GM19372 (cell line): Measurements from ENCODE around the gene STX3.

ENCODE experiments used
- ATAC-seq: cut with Tn5 transposase; IDR thresholded peaks from one replicate; pipeline ENCODE4 v1.9.1; 2021; ENCODE audit warnings: mild to moderate bottlenecking, low read depth, moderate library complexity; ENCODE audit not compliant: unreplicated experiment

Gene STX3

DNA sequence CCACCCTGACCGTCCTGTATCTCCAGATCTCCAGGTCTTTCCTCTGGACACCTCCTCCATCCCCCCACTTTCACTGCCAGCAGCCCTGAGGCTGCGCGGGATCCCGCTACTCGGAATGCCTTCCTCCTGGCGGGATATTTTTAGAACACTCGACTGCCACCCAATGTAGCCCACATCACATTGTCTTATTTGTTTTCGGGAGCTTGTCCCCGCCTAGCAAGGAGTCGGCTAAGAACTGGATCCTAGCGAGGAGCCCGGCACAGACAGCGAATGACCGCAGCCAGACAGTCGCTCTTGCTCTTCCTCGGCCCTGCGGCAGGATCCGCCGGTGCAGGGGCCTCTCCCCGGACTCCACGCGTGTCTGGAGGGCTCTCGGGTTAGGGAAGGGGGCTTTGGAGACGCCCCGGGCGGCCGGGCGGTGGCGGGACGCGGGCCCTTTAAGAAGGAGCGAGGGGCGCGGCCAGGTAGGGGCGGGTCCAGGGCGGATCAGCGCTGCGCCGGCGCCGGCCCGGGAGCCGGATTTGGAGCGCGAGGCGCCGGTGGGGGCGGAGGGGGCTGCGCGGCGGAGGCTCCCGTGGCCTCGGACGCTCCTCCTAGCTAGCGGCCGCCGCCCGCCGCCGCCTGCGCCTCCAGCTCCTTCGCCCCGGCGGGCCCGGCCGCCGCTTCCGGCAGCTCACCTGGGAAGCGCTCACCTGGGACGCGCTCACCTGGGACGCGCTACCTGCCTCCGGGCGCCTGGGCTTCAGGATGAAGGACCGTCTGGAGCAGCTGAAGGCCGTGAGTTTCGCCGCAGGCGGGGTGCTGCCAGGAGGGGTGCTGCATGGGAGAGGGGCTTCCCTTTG is at the start of gene STX3:
STX3 (plus strand) TSS at position 518 of the 842 bp plus-strand sequence; CDS start at position 748, 230 bp downstream.
- ATAC-seq = peak; percentile 72

- no peak for ATAC-seq
Measured at GRCh38 chr11:59706518-59707285, 48.5 kb upstream of the STX3 start.

- ATAC-seq = no peak
Measured at GRCh38 chr11:59707371-59707770, 47.8 kb upstream of the STX3 start.

- ATAC-seq = no peak
Measured at GRCh38 chr11:59708537-59708936, 46.6 kb upstream of the STX3 start.

GRCh38 chr11:59710136-59710847 is 44.9 kb upstream of the STX3 start:
- ATAC-seq = no peak

DNA sequence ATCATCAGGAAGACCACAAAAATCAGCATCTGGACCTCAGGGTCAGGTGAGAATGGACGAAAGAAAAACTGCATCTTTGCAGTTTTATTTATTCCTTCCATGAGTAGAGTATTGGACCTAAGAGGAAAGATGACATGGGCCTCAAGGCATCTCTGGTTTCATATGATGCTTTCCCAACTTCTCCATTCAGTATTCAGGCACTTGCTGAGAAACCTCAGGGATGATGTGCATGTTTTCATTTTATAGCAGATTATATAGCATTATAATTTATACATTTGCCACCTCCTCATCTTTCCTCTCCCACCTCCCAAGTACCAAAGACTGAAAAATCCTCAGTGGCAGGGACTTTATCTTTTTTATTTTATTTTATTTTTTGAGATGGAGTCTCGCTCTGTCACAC is 41.4 kb upstream of the STX3 start, which contains the start of gene OR10V1:
OR10V1 (minus strand) TSS at position 101 of the 400 bp plus-strand sequence; CDS start at position 101, 0 bp downstream.
- no peak for ATAC-seq

DNA sequence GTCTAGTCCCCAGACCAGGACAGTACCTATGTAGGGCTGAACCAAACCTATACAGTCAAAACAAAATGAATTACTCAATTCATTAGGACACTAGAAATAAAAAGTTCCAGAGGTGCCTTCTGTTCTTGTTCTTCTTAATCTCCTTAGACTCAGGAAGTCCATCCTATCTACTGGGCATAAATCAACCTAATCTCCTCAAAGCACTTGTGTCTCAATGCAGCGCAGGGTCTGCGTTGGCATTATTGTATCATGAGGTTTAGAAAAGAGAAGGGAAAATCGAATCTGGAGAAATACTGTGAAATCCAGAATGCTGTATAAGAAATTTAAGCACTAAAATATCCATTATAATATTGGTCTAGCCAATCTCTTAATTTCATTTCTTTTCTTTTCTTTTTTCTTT is 39.1 kb upstream of the STX3 start:
- no peak for ATAC-seq

DNA sequence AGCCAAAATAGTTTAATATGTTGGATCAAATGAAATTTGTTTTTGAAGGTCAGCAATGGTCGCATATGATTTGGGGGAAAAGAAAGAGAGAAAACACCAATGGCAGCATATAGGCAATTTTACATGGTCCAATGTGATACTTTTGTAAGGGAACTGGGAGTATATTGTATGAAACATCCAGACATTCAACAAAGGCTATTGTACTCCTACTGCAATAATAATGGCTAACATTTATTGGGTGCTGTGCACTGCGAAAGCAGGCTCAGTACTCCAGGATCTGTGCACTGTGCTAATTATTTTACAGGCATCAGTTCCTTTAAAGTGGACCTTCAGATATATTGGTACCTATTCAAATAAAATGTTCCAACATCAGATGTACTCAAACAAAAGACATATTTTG is 35.6 kb upstream of the STX3 start:
- ATAC-seq = no peak

DNA sequence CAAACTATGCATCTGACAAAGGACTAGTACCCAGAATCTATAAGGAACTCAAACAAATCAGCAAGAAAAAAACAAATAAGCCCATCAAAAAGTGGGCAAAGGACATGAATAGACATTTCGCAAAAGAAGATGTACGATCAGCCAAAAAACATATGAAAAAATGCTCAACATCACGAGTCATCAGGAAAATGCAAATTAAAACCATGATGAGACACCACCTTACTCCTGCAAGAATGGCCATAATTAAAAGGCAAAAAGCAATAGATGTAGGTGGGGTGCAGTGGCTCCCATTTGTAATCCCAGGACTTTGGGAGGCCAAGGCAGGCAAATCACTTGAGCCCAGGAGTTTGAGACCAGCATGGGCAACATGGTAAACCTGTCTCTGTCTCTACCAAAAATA is 31.1 kb upstream of the STX3 start:
- ATAC-seq = no peak

DNA sequence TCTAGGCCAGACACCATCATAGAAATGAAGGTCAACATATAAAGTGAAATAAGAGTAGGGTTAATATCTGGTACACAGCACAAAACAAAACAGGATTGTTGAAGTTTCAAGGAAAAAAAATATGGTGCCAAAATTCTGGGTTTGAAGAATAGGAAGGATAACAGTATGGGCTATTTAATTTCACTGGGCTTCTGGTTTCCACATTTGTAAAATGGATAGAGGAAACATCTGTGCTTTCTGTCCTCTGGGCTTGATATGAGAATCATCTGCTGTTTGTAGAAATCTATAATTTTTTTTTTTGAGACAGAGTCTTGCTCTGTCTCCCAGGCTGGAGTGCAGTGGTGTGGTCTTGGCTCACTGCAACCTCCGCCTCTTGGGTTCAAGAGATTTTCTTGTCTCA is 27.8 kb upstream of the STX3 start:
- no peak for ATAC-seq

- no peak for ATAC-seq
Measured at GRCh38 chr11:59728154-59728553, 27.0 kb upstream of the STX3 start.

DNA sequence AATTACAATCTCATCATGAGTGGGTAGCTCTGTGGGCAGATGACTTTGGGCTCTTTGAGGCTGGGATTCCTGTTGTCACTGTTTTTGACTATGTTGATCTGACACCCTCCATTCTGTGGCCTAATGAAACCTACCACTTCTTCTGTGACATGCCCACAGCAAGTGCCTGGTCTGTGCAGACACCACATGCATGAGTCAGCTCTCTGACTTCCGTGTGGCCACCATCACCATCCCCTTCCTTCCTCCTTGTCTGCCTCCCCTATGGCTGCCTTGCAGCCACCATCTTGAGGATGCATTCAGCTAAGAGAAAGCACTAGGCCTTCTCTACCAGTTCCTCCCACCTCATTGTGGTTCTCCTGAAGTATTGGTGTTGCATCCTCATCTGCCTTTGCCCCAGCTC is 26.3 kb upstream of the STX3 start:
- no peak for ATAC-seq

DNA sequence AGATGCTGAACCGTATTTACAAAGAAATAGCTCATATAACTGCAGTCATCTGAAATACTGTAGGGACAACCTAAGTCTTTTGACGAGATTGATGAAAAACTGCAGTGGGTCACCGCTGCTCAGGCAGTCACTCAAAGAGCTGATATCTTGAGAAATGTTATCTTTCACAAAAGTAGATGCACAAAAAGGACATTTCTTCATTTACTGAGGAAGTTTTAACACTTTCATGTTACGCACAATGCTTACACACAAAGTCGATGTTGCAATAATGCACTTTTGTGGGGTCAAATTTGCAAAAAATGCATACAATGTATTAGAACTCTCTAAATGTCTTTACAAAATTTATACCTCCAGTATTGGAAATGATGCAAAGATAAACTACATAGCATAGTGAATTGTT is 25.3 kb upstream of the STX3 start:
- ATAC-seq = no peak

GRCh38 chr11:59730896-59731565 is 24.1 kb upstream of the STX3 start:
- no peak for ATAC-seq

GRCh38 chr11:59746111-59746510 is 9.1 kb upstream of the STX3 start:
- no peak for ATAC-seq

DNA sequence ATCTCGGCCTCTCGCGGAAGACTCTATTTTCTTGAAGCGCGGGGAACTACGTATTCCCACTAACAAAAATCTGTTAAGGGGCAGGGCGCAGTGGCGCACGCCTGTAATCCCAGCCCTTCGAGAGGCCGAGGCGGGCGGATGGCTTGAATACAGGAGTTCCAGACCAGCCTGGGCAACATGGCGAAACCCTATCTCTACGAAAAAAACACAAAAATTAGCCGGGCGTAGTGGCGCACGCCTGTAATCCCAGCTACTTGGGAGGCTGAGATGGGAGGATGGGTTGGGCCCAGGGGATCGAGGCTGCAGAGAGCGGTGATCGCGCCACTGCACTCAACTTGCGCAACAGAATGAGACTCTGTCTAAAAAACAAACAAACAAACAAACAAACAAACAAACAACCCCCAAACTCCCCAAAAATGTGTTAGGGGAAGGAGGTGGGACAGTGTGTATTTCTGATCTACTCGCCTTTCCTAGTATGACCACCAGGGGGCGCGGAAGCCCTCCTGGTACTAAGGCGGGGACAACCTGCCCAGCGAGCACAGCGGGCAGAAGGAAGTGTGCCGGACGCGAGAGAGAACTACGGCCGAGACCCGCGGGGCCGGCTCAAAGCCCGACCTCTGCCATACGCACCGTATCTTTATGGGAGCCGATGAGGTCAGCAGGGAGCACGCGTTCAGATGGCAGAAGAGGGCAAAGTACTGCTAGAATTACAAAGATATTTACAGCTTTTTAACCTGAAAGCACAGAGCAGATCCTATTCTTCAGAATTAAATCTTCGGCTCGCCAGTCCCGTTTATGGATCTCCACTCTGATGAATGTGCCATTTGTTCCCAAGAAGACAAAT is 1.3 kb upstream of the STX3 start:
- peak; percentile 74 for ATAC-seq

DNA sequence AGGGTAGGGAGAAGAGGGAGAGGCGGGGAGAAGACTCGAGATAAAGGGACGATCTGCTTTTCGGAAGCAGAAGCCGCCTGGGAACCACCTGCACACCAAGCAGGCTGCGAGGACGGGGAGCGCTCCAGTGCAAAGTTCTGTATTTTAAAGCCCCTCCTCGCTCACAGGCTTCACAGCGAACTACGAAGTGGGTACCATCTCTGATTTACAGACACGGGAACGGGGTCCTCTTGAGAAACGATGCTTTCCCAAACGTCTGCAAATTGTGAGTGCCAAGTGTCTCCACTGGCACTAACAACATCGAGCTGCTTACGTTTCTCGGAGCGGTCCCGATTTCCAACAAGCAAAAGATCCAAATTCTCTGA is 700 bp upstream of the STX3 start:
- peak; percentile 17 for ATAC-seq

- peak; percentile 3 for ATAC-seq
Measured at GRCh38 chr11:59755701-59756557, 753 bp downstream of the STX3 start.

GRCh38 chr11:59756558-59756840 is 1.3 kb downstream of the STX3 start:
- ATAC-seq = no peak
